HG03460 (cell line): ENCODE measurements around the gene ATG3.
"Not testable (repeated sequence)": the region's sequence is repeated elsewhere in the genome, so short reads cannot be mapped to it uniquely, and the experiment has no call there.

Experiments used
- ATAC-seq: cut with Tn5 transposase; IDR thresholded peaks from one replicate; pipeline ENCODE4 v1.9.1; 2021; ENCODE audit not compliant: unreplicated experiment

Gene ATG3

DNA sequence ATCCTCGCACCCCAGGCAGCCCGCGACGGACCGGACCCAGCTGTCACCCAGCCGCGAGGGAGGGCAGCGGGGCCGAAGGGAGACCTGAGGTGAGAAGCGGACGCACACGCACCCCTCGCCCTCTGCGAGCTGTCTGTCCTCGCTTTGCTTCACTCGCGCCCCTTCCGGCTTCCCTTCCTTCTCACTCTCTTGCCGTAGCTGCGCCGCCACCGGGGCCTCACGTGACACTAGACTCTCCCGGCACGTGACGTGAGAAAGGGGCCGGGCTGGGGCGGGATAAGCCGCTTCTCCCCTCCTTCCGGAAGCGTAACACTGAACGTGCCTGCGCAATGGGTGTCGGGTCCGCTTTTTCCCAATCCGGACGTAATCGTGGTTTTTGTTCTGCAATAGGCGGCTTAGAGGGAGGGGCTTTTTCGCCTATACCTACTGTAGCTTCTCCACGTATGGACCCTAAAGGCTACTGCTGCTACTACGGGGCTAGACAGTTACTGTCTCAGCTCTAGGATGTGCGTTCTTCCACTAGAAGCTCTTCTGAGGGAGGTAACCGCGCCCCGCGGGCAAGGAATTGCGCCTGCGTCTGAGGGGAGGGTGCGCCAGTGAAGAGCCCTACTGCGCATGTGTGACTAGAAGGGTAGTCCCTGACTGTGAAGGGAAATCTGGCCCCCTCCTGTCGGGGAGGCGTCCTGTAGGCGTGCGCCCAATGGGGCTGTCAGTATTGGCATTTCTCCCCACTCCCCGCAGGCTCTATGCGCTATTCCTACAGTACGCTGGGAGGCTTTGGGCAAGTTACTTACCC, at the start of gene ATG3, which contains the start of gene SLC35A5:
ATG3 (minus strand) TSS at position 229 of the 796 bp plus-strand sequence. CDS start 434 bp downstream, outside the sequence.
SLC35A5 (plus strand) TSS at position 312 of the 796 bp plus-strand sequence. CDS start 1,359 bp downstream, outside the sequence.
- peak; percentile 77 for ATAC-seq

DNA sequence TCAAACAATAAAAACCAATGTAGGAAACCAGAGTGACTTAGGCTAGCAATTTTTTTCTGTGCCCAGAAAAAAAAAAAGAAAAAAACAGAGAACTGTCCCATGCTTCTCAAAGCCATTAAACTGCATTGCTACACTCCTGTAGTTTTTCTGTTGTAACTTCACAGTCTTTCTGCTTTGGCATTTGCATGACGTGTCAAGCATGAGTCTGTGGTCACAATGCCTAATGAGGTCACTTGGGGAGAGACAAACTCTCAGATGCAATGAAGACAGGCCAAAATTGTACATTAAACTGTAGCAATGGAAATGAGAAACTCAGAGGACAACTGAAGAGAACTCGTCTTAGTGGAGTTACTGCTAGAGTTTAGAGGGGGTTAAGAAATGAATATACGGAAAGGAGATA, 48.4 kb upstream of the ATG3 start:
- no peak for ATAC-seq

DNA sequence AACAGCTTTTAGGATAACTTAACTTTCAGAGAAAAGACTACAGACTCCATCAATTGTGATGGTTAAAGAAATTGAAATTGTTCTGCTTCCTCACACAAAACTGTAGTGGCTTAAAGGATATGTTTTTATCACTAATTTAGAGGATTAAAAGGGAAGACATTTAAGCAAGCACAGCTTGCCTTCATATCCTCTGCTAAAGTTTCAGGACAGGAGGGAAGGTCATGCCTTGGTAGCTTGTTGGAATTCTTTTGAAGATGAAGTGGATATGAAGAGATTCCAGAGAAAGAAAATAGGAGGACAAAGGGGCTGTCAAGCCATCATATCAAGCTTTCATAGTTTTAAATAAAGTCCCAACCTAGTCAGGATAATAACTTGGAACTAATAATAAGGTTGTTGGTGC, 46.1 kb upstream of the ATG3 start:
- no peak for ATAC-seq

DNA sequence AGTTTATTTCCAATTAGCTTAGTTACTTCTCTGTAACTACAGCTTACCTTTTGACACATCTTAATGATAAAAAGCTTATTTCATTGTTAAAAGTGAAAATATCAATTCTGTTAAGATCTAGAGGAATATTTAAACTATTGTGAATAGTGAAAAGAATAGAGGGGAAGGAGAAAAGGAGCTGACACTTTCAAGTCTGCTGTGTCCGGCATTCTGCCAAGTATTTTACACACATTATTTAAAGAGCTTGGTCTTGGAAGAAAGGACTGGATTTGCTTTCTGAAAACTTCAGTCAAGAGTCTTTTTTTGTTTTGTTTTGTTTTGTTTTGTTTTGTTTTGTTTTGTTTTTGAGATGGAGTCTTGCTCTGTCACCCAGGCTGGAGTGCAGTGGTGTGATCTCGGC, 44.3 kb upstream of the ATG3 start:
- ATAC-seq, result no peak

DNA sequence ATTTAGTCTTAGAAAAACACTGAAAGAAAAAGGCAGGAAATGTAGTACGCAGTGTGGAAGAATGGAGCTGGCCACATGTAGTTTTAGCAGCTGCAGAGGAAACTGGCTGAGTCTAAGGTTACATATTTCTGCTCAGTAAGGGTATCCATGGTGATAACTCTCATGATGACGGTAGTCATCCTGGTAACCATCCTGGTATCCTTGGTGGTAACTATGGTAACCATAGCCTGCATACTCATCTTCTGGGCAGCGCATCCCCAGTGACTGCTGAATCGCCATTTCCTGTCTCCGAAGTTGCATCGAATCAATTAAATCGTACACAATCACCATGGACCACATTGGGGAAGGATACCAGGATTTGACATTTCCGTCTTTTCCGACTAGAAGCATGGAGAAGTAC, 43.5 kb upstream of the ATG3 start:
- no peak for ATAC-seq

DNA sequence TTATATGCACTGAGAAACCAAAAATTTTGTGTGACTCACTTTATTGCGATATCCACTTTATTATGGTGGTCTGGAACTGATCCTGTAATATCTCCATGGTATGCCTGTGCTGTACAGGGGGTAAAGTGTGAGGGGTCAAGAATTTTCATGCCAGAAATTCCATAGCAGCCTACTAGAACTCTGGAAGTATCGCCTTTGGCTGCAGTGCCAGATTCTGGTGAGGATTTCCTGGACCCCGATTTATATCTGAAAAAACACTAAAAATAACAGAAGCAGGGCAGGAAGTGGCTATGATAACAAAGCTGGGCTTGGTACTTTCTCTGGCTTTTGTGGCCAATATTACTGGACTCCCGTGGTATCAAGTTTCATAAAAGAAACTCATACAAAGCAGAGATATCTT, 42.8 kb upstream of the ATG3 start:
- no peak for ATAC-seq

DNA sequence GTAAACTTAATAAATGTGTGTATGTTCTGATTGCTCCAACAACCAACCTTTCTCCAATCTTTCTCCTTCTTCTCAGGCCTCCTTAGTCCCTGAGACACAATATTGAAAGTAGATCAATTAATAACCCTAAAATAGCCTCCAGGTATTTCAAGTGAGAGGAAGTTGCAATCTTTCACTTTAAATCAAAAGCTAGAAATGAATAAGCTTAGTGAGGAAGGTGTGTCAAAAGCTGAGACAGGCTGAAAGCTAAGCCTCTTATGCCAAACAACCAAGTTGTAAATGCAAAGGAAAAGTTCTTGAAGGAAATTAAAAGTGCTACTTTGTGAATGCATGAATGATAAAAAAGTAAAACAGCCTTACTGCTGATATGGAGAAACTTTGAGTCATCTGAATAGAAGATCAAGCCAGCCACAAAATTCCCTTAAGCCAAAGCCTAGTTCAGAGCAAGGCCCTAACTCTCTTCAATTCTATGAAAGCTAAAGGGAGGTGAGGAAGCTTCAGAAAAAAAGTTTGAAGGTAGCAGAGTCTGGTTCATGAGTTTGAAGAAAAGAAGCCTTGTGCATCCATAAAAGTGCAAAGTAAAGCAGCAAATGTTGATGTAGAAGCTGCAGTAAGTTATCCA, 40.6 kb upstream of the ATG3 start:
- ATAC-seq, result peak; percentile 80

DNA sequence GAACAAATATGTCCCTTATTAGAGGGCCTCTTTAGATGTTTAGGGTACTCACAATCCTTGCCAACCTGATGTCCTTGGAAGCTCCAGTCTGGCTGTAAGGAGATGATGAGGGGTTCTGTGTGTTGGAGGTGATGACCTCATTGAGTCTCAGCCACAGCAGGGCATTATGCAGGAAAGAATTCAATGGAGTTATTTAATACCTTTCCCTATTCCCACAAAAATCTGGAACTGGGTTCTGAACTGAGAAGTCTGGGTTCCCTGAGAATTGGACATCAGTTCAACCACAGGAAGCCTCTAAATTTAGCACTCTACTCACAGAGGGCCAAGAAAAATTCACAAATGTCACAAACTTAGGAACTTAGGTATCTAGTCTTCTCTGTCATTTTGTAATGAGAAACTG, 37.0 kb upstream of the ATG3 start:
- no peak for ATAC-seq

DNA sequence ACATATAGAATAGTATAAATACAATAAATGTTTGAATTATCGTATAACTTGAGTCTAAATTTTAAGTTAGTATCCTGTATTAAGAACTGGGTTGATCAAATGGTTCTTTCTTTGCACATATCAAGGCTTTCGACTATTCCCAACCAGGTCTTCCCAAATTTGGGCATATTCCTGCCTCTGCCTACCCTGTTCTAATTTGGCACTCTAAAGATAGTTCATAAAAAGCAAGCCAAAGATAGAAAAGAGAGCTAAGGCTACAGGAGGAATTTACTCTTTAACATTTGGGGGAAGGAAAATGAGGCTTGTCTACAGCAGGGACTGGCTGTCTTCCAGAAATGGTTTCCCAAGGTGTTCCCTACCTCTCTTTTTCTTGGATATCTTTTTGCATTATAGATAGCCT, 36.2 kb upstream of the ATG3 start:
- ATAC-seq, result no peak

DNA sequence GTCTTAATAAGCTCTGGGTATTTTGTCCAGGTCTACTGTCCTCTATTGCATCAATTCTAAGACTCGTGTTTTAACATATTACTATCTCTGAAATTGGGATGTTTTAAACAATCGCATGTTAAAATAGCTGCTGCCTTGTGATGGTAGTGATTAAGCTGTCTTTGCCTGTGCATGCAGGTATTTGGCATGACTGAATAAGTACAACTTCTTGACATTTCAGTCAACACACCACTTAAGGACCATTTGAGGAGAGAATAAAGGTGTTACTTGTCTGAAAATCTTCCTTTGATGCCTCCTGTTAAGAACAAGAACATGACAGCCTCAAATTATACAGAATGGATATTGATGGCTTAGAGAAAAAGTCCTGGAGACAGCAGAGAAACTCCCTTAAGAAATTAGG, 33.1 kb upstream of the ATG3 start:
- no peak for ATAC-seq

DNA sequence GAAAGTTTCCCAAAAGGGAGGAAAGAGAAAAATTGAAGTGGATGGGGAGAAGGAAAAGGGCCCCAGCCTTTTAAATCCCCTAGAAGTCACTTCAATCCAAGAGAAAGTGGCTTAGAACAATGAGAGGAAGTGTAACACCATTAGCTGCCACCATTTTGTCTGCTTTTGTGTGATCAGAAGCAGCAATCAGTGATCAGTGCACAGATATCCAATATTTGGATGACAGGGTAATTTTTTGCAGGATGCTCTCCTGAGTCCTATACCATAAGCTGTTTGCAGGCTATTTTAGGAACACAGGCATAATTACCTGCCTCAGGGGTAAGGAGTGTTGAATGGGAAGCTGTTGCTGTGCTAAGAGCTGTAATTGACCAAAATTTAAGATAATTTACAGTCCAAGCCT, 31.5 kb upstream of the ATG3 start:
- no peak for ATAC-seq

DNA sequence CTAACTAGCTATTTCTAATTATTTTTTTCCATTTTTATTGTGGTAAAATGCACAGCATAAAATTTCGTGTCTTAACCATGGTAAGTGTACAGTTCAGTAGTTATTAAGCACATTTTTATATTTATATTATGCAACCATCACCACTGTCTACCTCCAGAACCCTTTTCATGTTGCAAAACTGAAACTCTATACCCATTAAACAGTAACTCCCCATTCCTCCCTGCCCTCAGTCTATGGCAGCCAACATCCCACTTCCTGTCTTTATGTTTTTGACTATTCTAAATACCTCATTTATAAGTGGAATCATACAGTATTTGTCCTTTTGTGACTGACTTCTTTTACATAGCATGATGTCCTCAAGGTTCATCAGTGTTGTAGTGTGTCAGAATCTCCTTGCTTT, 25.6 kb upstream of the ATG3 start:
- no peak for ATAC-seq

DNA sequence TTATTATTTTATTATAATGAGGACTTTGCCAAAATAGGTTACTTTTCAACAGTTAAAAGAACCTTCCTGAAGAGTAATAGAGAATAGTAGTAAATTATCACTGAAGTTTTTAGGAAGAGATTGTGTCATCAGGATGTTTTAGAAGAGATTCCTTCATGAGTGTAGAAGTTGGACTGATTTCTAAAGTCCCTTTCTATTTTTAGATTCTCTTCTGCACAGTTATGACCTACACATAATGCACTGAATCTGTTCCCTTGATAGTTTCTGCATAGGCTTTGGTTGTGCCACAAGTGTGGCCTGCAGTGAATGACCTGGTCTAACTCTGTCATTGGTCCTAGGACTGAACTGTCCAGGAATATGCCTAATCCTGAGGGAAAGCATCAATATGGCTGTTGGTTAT, 24.0 kb upstream of the ATG3 start:
- ATAC-seq, result no peak

DNA sequence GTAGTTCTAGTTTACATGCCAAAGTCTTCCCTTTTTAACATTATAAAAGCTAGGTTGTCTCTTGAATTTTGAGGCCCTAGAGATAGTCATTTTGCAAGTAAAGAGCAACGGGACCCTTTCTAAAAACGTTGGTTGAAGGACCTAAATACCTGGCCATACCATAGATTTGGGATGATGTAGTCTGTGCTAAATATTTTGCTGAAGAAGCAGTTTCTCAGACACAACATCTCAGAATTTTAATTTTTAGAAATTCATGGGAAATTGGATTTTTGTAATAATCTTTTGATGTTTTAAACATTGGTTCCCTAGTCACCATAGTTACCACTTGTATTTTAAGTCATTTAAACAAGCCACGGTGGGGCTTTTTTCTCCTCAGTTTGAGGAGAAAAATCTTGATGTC, 21.3 kb upstream of the ATG3 start:
- ATAC-seq, result no peak

DNA sequence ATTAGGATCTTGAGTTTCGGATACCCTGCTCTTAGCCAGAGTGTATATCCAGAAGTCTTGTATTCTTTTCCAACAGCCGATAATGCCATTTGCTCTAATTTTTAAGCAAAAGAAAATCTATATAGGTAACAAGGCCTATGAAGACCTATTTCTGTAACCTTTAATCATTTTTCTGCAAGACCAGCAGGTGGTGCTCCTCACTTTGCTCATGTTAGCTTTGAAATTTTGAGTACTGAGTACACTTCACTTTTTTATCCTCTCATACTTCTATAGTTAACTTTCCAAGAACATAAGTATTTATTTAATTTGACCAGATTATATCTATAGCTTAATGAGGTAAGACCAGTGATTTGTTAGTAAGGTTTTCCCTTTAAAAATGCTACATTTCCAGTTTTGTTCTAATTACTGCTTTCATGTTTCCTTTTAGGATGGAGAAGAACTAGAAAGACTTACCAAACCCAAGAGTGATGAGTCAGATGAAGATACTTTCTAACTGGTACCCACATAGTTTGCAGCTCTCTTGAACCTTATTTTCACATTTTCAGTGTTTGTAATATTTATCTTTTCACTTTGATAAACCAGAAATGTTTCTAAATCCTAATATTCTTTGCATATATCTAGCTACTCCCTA, 20.6 kb upstream of the ATG3 start:
- no peak for ATAC-seq

DNA sequence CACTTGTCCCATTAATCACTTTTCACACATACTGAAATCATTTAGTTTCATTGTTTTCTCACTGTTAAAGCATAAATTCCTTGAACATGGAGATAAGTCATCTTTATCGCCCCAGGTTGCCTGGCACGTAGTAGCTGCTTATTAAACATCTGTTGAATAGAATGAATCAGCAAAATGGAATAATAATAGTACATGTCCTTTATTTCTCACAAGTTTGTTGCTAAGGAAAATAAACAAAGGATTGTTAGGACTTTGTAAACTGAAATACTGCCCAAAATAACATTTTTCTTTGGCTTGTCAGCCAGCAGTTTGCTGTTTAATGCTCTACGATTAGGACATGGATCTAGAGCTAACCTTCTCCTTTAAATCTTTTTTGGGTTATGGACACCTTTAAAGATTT, 17.9 kb upstream of the ATG3 start:
- no peak for ATAC-seq

DNA sequence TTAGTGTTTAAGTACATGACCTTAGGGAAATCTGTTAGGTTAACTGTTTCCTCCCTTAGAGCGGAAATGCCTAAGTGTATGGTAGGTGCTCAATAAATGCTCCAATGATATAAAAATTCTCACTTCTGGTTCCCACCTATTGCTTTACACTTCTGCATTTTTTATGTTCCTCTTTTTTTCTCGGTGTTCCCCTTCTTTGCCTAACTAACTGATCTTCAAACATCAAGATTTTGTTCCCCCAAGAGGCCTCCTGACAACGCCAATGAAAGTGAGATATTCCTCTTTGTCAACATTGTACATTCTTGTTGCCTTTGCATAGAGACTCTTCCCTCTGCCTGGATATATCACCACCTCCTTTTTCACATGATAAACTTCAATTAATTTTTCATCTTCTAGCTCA, 17.5 kb upstream of the ATG3 start:
- no peak for ATAC-seq

DNA sequence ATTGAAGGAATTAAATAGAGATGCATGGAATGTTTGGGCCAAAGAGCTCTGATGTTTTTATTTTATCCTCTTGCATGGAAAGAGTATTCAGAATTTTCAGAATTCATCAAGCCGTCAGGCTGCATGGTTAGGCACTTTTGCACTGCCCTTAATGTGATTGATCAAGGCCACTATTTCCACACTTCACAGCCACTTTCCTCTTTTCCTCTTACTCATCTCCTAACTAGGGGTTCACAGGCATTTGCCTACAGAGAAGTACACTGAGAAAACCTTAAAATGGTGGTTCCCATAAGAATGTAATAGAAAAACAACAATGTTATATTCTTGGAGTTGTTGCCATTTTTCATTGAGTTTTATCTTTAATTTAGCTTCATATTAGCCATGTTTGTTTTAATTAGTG, 10.9 kb upstream of the ATG3 start:
- ATAC-seq, result no peak

DNA sequence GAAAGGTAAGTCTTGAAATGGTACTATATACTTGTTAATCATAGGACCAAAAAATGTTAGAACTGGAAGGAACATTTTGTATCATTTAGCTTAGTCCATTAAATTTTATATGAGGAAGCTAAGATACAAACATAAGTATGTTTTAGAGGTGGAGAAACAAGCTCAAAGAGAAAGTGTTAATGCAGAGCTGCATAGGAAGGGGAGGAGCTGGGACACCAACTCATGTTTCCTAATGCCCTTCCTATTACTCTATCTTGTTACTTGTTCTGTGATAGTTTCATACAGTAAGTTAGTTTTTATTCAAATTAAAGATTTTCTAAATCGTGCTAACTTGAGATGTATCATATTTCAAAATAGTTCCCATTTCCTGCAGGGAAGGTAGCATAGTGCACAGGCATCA, 7.5 kb upstream of the ATG3 start:
- ATAC-seq, result no peak

DNA sequence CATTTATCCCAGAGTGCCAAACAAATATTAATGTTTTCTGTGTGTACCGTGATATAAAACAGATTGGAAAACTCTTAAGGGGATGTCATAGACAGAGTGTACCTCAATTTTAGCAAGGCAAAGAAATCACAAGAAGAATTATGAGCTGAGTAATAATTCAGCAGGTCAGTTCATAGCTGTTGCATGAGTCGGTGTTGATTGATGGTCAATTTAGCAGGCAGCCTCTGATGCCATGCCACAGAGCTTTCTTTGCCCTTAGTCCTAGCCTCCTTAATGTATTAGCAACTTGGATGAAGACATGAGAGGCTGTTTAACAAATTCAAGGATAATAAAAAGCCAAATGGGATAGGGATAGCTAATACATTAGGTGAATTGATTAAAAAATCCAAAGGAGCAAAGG, 6.9 kb upstream of the ATG3 start:
- no peak for ATAC-seq

DNA sequence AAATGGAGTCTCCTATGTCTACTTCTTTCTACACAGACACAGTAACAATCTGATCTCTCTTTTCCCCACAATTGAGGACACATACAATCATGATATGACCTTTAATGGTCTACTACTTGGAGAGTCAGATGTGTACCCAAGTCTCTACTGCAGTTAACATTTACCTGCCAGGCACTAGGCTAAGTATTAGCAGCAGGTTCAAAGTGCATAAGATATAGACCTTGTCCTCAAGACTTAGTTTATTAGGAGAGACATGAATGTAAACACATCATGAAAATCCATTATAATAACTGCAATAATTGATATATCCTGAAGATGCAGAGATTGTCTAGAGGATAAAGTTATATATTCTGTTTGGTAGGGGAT, 3.2 kb upstream of the ATG3 start:
- ATAC-seq, result no peak

DNA sequence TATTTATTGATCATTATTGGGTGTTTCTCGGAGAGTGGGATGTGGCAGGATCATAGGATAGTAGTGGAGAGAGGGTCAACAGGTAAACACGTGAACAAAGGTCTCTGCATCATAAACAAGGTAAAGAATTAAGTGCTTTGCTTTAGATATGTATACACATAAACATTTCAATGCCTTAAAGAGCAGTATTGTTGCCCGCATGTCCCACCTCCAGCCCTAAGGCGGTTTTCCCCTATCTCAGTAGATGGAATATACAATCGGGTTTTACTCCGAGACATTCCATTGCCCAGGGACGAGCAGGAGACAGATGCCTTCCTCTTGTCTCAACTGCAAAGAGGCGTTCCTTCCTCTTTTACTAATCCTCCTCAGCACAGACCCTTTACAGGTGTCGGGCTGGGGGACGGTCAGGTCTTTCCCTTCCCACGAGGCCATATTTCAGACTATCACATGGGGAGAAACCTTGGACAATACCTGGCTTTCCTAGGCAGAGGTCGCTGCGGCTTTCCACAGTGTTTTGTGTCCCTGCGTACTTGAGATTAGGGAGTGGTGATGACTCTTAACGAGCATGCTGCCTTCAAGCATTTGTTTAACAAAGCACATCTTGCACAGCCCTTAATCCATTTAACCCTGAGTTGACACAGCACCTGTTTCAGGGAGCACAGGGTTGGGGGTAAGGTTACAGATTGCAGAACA, 2.6 kb upstream of the ATG3 start:
- not testable (repeated sequence) for ATAC-seq
